Activated naive CD4-positive, alpha-beta T cell treated with anti-CD3 and anti-CD28 coated beads, Interleukin-2, amount 10 ng/mL, durations not matched to agents 7 days and 5 days (primary cell): ENCODE data around the gene SUPT6H.

Experiments
- CTCF ChIA-PET: fragments of 350-600 bp; sonication (Branson Sonifier 250); formaldehyde crosslinking; loops from one replicate; lab custom pipeline; 2021; ENCODE audit warnings: antibody characterized with exemption; lab: Charles Lee
- DNase-seq: peaks from one replicate; pipeline ENCODE4 v3.0.0-alpha.2; 2020
- H3K27ac Mint-ChIP-seq: one replicate; pipeline ENCODE4 v1.8.0; 2021; ENCODE audit warnings: mild to moderate bottlenecking, moderate library complexity, mixed read lengths
- H3K27me3 Mint-ChIP-seq: one replicate; pipeline ENCODE4 v1.8.0; 2021; ENCODE audit warnings: mild to moderate bottlenecking, mixed read lengths
- H3K36me3 Mint-ChIP-seq: one replicate; pipeline ENCODE4 v1.8.0; 2021; ENCODE audit warnings: mixed read lengths
- H3K4me1 Mint-ChIP-seq: one replicate; pipeline ENCODE4 v1.8.0; 2021; ENCODE audit warnings: mixed read lengths
- H3K4me3 Mint-ChIP-seq: one replicate; pipeline ENCODE4 v1.8.0; 2021; ENCODE audit warnings: mild to moderate bottlenecking, moderate library complexity, mixed read lengths
- H3K9me3 Mint-ChIP-seq: one replicate; pipeline ENCODE4 v1.8.0; 2021; ENCODE audit warnings: mixed read lengths

Gene SUPT6H

GRCh38 chr17:28698253-28698941 lies 36.4 kb downstream of the SUPT6H start:
- CTCF ChIA-PET, result no interaction called here
- H3K36me3 Mint-ChIP-seq, result peaks cover 74% of the 10 kb centered on the region
- no peaks in the 10 kb centered on the region for H3K4me1 Mint-ChIP-seq
- no peak overlapping the region for H3K4me3 Mint-ChIP-seq
- H3K9me3 Mint-ChIP-seq, result no peaks in the 10 kb centered on the region
- no peak for DNase-seq
- no peak overlapping the region for H3K27ac Mint-ChIP-seq
- no peaks in the 10 kb centered on the region for H3K27me3 Mint-ChIP-seq

GRCh38 chr17:28700278-28700677 lies 38.3 kb downstream of the SUPT6H start:
- Mint-ChIP-seq H3K4me3 (no peak overlapping the region), H3K9me3 (no peaks in the 10 kb centered on the region), H3K27me3 (no peaks in the 10 kb centered on the region), H3K4me1 (no peaks in the 10 kb centered on the region), H3K36me3 (peaks cover 57% of the 10 kb centered on the region), H3K27ac (no peak overlapping the region)
- CTCF ChIA-PET, result interaction anchor here (0.9 to 1.3 kb wide), 3 partner anchors 20 to 63 kb away, joined by 3 to 5 read pairs (median 3); partner anchors contain the start of gene RPL23A
- no peak for DNase-seq

- Mint-ChIP-seq H3K9me3 (no peaks in the 10 kb centered on the region), H3K4me3 (no peak overlapping the region), H3K27me3 (no peaks in the 10 kb centered on the region), H3K27ac (no peak overlapping the region), H3K36me3 (peaks cover 55% of the 10 kb centered on the region), H3K4me1 (no peaks in the 10 kb centered on the region)
- CTCF ChIA-PET, result interaction anchor here (1.1 kb wide), 1 partner anchor 26 kb away, joined by 5 read pairs; no protein-coding TSS in a partner anchor
- no peak for DNase-seq
Observed at GRCh38 chr17:28700830-28701492, 39.0 kb downstream of the SUPT6H start.

GRCh38 chr17:28702026-28702751 lies 40.2 kb downstream of the SUPT6H start:
- H3K27me3 Mint-ChIP-seq, result no peaks in the 10 kb centered on the region
- H3K9me3 Mint-ChIP-seq, result no peaks in the 10 kb centered on the region
- H3K4me1 Mint-ChIP-seq, result no peaks in the 10 kb centered on the region
- no peak overlapping the region for H3K4me3 Mint-ChIP-seq
- CTCF ChIA-PET, result interaction anchor here (1.0 to 1.1 kb wide), 2 partner anchors 89 to 415 kb away, joined by 3 read pairs; no protein-coding TSS in a partner anchor
- H3K27ac Mint-ChIP-seq, result peak overlapping the region; percentile 67
- peaks cover 50% of the 10 kb centered on the region for H3K36me3 Mint-ChIP-seq
- no peak for DNase-seq

GRCh38 chr17:28702752-28703150 lies 40.7 kb downstream of the SUPT6H start:
- Mint-ChIP-seq H3K27me3 (no peaks in the 10 kb centered on the region), H3K4me3 (no peak overlapping the region), H3K27ac (peak overlapping the region; percentile 67), H3K36me3 (peaks cover 46% of the 10 kb centered on the region), H3K4me1 (no peaks in the 10 kb centered on the region), H3K9me3 (no peaks in the 10 kb centered on the region)
- CTCF ChIA-PET, result interaction anchor here (1.0 to 1.1 kb wide), 2 partner anchors 90 to 415 kb away, joined by 3 read pairs; no protein-coding TSS in a partner anchor
- no peak for DNase-seq

- CTCF ChIA-PET, result no interaction called here
- H3K4me1 Mint-ChIP-seq, result no peaks in the 10 kb centered on the region
- no peak overlapping the region for H3K4me3 Mint-ChIP-seq
- peaks cover 38% of the 10 kb centered on the region for H3K36me3 Mint-ChIP-seq
- H3K27ac Mint-ChIP-seq, result no peak overlapping the region
- no peaks in the 10 kb centered on the region for H3K9me3 Mint-ChIP-seq
- H3K27me3 Mint-ChIP-seq, result no peaks in the 10 kb centered on the region
- DNase-seq, result no peak
Observed at GRCh38 chr17:28703552-28704218, 41.7 kb downstream of the SUPT6H start.

GRCh38 chr17:28704219-28704858 lies 42.3 kb downstream of the SUPT6H start:
- no peaks in the 10 kb centered on the region for H3K4me1 Mint-ChIP-seq
- H3K4me3 Mint-ChIP-seq, result no peak overlapping the region
- peak overlapping the region; percentile 19 for H3K27ac Mint-ChIP-seq
- CTCF ChIA-PET, result no interaction called here
- H3K9me3 Mint-ChIP-seq, result no peaks in the 10 kb centered on the region
- H3K27me3 Mint-ChIP-seq, result no peaks in the 10 kb centered on the region
- H3K36me3 Mint-ChIP-seq, result peaks cover 34% of the 10 kb centered on the region
- DNase-seq, result no peak

GRCh38 chr17:28705074-28705659 lies 43.2 kb downstream of the SUPT6H start:
- Mint-ChIP-seq H3K27me3 (no peaks in the 10 kb centered on the region), H3K36me3 (peaks cover 26% of the 10 kb centered on the region), H3K4me1 (no peaks in the 10 kb centered on the region), H3K27ac (no peak overlapping the region), H3K4me3 (no peak overlapping the region), H3K9me3 (no peaks in the 10 kb centered on the region)
- CTCF ChIA-PET, result no interaction called here
- no peak for DNase-seq

- Mint-ChIP-seq H3K27me3 (no peaks in the 10 kb centered on the region), H3K9me3 (no peaks in the 10 kb centered on the region), H3K27ac (no peak overlapping the region), H3K4me1 (peaks cover 4% of the 10 kb centered on the region), H3K4me3 (no peak overlapping the region), H3K36me3 (peaks cover 24% of the 10 kb centered on the region)
- CTCF ChIA-PET, result no interaction called here
- DNase-seq, result no peak
Observed at GRCh38 chr17:28705728-28706334, 43.8 kb downstream of the SUPT6H start.

- CTCF ChIA-PET, result no interaction called here
Observed at GRCh38 chr17:28706471-28707338, 44.7 kb downstream of the SUPT6H start.

GRCh38 chr17:28707339-28707720 lies 45.3 kb downstream of the SUPT6H start:
- CTCF ChIA-PET, result no interaction called here
- Mint-ChIP-seq H3K27ac (no peak overlapping the region), H3K4me1 (peaks cover 14% of the 10 kb centered on the region), H3K36me3 (peaks cover 12% of the 10 kb centered on the region), H3K9me3 (no peaks in the 10 kb centered on the region), H3K27me3 (no peaks in the 10 kb centered on the region), H3K4me3 (no peak overlapping the region)
- no peak for DNase-seq

More at GRCh38 chr17:28706471-28707338, 44.7 kb downstream of the SUPT6H start:
- no peak overlapping the region for H3K27ac Mint-ChIP-seq
- H3K9me3 Mint-ChIP-seq, result no peaks in the 10 kb centered on the region
- no peaks in the 10 kb centered on the region for H3K27me3 Mint-ChIP-seq
- H3K4me1 Mint-ChIP-seq, result peaks cover 7% of the 10 kb centered on the region
- no peak for DNase-seq
- H3K36me3 Mint-ChIP-seq, result peaks cover 17% of the 10 kb centered on the region
- no peak overlapping the region for H3K4me3 Mint-ChIP-seq
